ENCODE measurements around the gene INPP4B. TPM values are rescaled to one million over a fixed set of nuclear protein-coding genes. Genes with fewer than 3 reads are reported as not detected.

INPP4B gene
- total and polyA plus RNA-seq, 7 experiments from 2014 or later = 52.8 to 77.5 (median 64.2) TPM

- intact Hi-C loops (cut with micrococcal nuclease) = no loop called here
- DNase-seq = no peak
- H3K4me3 Mint-ChIP-seq = no peak overlapping the region
- no peaks in the 10 kb centered on the region for H3K9me3 Mint-ChIP-seq
- H3K36me3 Mint-ChIP-seq = no peaks in the 10 kb centered on the region
- H3K27ac Mint-ChIP-seq = no peak overlapping the region
- Histone ChIP-seq H3K36me3 (ENCODE audit: control insufficient read depth in 2 of 3, insufficient read depth in 3 of 3, low read length in 3 of 3) (peaks cover 0 to 11% (median 0%) of the 10 kb centered on the region in 3 experiments), H3K4me3 (ENCODE audit: low read length) (no peak overlapping the region), H3K4me1 (ENCODE audit: control insufficient read depth in 2 of 2, insufficient read depth in 2 of 2, low read length in 2 of 2) (peaks cover 0 to 7% of the 10 kb centered on the region in 2 donors), H3K27ac (ENCODE audit: low read depth, low read length) (no peak overlapping the region), H3K9me3 (ENCODE audit: control insufficient read depth in 2 of 3, low read length in 3 of 3) (no peaks in the 10 kb centered on the region), H3K27me3 (ENCODE audit: control insufficient read depth in 2 of 2, insufficient read depth in 2 of 2, low read length in 2 of 2) (peaks cover 0 to 4% of the 10 kb centered on the region in 2 donors)
- ChIA-PET CTCF (interaction anchor here (0.6 to 0.7 kb wide), 2 partner anchors 630 to 1544 kb away, joined by 3 read pairs; no protein-coding TSS in a partner anchor), POLR2A (no interaction called here)
- no peak for ATAC-seq
- H3K4me1 Mint-ChIP-seq = peaks cover 0 to 12% (median 0%) of the 10 kb centered on the region in 7 donors
- H3K27me3 Mint-ChIP-seq = peaks cover 5 to 31% (median 22%) of the 10 kb centered on the region in 5 donors
Observed at GRCh38 chr4:142850478-142850877, 4.4 kb upstream of the INPP4B start.

- POLR2A ChIA-PET = interaction anchor here (0.6 kb wide), 1 partner anchor 127 kb away, joined by 4 read pairs; no protein-coding TSS in a partner anchor
- DNase-seq (peak; percentile 39 to 81 (median 75)), ATAC-seq (peak; percentile 89)
- Histone ChIP-seq H3K27me3 (ENCODE audit: control insufficient read depth in 2 of 2, insufficient read depth in 2 of 2, low read length in 2 of 2) (peaks cover 0 to 4% of the 10 kb centered on the region in 2 donors), H3K4me1 (ENCODE audit: control insufficient read depth in 2 of 2, insufficient read depth in 2 of 2, low read length in 2 of 2) (peaks cover 5 to 7% of the 10 kb centered on the region in 2 donors), H3K9me3 (ENCODE audit: control insufficient read depth in 2 of 3, low read length in 3 of 3) (no peaks in the 10 kb centered on the region), H3K36me3 (ENCODE audit: control insufficient read depth in 2 of 3, insufficient read depth in 3 of 3, low read length in 3 of 3) (peaks cover 0 to 11% (median 0%) of the 10 kb centered on the region in 3 experiments), H3K27ac (ENCODE audit: low read depth, low read length) (peak overlapping the region; percentile 54), H3K4me3 (ENCODE audit: low read length) (peak overlapping the region; percentile 86)
- no peaks in the 10 kb centered on the region for H3K36me3 Mint-ChIP-seq
- peaks cover 10 to 28% (median 16%) of the 10 kb centered on the region in 7 donors for H3K4me1 Mint-ChIP-seq
- CTCF ChIA-PET = interaction anchor here (0.6 to 2.3 kb wide), 8 partner anchors 564 to 1540 kb away, joined by 3 to 8 read pairs (median 4); no protein-coding TSS in a partner anchor
- peaks cover 5 to 26% (median 22%) of the 10 kb centered on the region in 5 donors for H3K27me3 Mint-ChIP-seq
- H3K9me3 Mint-ChIP-seq = no peaks in the 10 kb centered on the region
- intact Hi-C loops (cut with micrococcal nuclease) = loop anchor here (1.0 to 10.0 kb wide), 18 partner anchors 126 to 1986 kb away; partner anchors contain the start of genes IL15 (in 2 of the 2), ZNF330 (in 2 of the 2), SMARCA5 (in 1 of the 2) and USP38 (in 1 of the 2)
- H3K27ac Mint-ChIP-seq = peak overlapping the region in 5 of 9 donors; percentile 26 to 76 (median 56)
- peak overlapping the region; percentile 85 to 94 (median 92) for H3K4me3 Mint-ChIP-seq
Observed at GRCh38 chr4:142846729-142847596, 862 bp upstream of the INPP4B start.

GRCh38 chr4:142845293-142846107 is 601 bp downstream of the INPP4B start:
- Mint-ChIP-seq H3K27me3 (peaks cover 5 to 26% (median 22%) of the 10 kb centered on the region in 5 donors), H3K4me3 (peak overlapping the region; percentile 85 to 94 (median 92)), H3K36me3 (no peaks in the 10 kb centered on the region), H3K9me3 (no peaks in the 10 kb centered on the region), H3K4me1 (peaks cover 10 to 31% (median 17%) of the 10 kb centered on the region in 7 donors), H3K27ac (peak overlapping the region in 8 of 9 donors; percentile 22 to 75 (median 52))
- ChIA-PET CTCF (interaction anchor here (0.6 to 1.4 kb wide), 9 partner anchors 100 to 723 kb away, joined by 3 to 7 read pairs (median 3); no protein-coding TSS in a partner anchor), POLR2A (interaction anchor here (1.6 kb wide), 1 partner anchor 10 kb away, joined by 5 read pairs; no protein-coding TSS in a partner anchor)
- intact Hi-C loops (cut with micrococcal nuclease) = loop anchor here (1.0 to 10.0 kb wide), 13 partner anchors 125 to 1985 kb away; partner anchors contain the start of genes IL15 (in 2 of the 2), ZNF330 (in 2 of the 2), SMARCA5 (in 1 of the 2) and USP38 (in 1 of the 2)
- H3K4me1 ChIP-seq (ENCODE audit: control insufficient read depth in 2 of 2, insufficient read depth in 2 of 2, low read length in 2 of 2) = peaks cover 5 to 7% of the 10 kb centered on the region in 2 donors
- peaks cover 0 to 4% of the 10 kb centered on the region in 2 donors for H3K27me3 ChIP-seq (ENCODE audit: control insufficient read depth in 2 of 2, insufficient read depth in 2 of 2, low read length in 2 of 2)
- H3K36me3 ChIP-seq (ENCODE audit: control insufficient read depth in 2 of 3, insufficient read depth in 3 of 3, low read length in 3 of 3) = peaks cover 0 to 11% (median 0%) of the 10 kb centered on the region in 3 experiments
- peak overlapping the region; percentile 54 for H3K27ac ChIP-seq (ENCODE audit: low read depth, low read length)
- ATAC-seq (peak; percentile 6), DNase-seq (peak in 6 of 9 donors; percentile 4 to 31 (median 10))
- H3K9me3 ChIP-seq (ENCODE audit: control insufficient read depth in 2 of 3, low read length in 3 of 3) = no peaks in the 10 kb centered on the region
- H3K4me3 ChIP-seq (ENCODE audit: low read length) = peak overlapping the region; percentile 86

GRCh38 chr4:142844782-142845181 is 1.3 kb downstream of the INPP4B start:
- ChIA-PET POLR2A (interaction anchor here (1.6 kb wide), 1 partner anchor 11 kb away, joined by 5 read pairs; no protein-coding TSS in a partner anchor), CTCF (interaction anchor here (1.0 kb wide), 1 partner anchor 718 kb away, joined by 3 read pairs; no protein-coding TSS in a partner anchor)
- Mint-ChIP-seq H3K4me1 (peaks cover 10 to 31% (median 18%) of the 10 kb centered on the region in 7 donors), H3K36me3 (no peaks in the 10 kb centered on the region), H3K27me3 (peaks cover under 1 to 26% (median 22%) of the 10 kb centered on the region in 5 donors), H3K9me3 (no peaks in the 10 kb centered on the region), H3K4me3 (peak overlapping the region; percentile 85 to 94 (median 92)), H3K27ac (peak overlapping the region in 4 of 9 donors; percentile 26 to 52 (median 29))
- intact Hi-C loops (cut with micrococcal nuclease) = loop anchor here (5.0 to 10.0 kb wide), 6 partner anchors 343 to 1622 kb away; partner anchors contain the start of genes IL15 (in 2 of the 2), SMARCA5 (in 1 of the 2) and ZNF330 (in 1 of the 2)
- Histone ChIP-seq H3K27ac (ENCODE audit: low read depth, low read length) (no peak overlapping the region), H3K9me3 (ENCODE audit: control insufficient read depth in 2 of 3, low read length in 3 of 3) (no peaks in the 10 kb centered on the region), H3K27me3 (ENCODE audit: control insufficient read depth in 2 of 2, insufficient read depth in 2 of 2, low read length in 2 of 2) (peaks cover 0 to 4% of the 10 kb centered on the region in 2 donors), H3K4me3 (ENCODE audit: low read length) (no peak overlapping the region), H3K4me1 (ENCODE audit: control insufficient read depth in 2 of 2, insufficient read depth in 2 of 2, low read length in 2 of 2) (peaks cover 5 to 7% of the 10 kb centered on the region in 2 donors), H3K36me3 (ENCODE audit: control insufficient read depth in 2 of 3, insufficient read depth in 3 of 3, low read length in 3 of 3) (peaks cover 0 to 11% (median 0%) of the 10 kb centered on the region in 3 experiments)
- ATAC-seq (no peak), DNase-seq (no peak)

GRCh38 chr4:142840516-142841123 is 5.5 kb downstream of the INPP4B start:
- intact Hi-C loops (cut with micrococcal nuclease) = loop anchor here (1.0 to 10.0 kb wide), 6 partner anchors 408 to 713 kb away; partner anchors contain the start of gene SMARCA5 (in 1 of the 2)
- Mint-ChIP-seq H3K36me3 (no peaks in the 10 kb centered on the region), H3K4me1 (peaks cover 6 to 27% (median 18%) of the 10 kb centered on the region in 7 donors), H3K9me3 (no peaks in the 10 kb centered on the region), H3K27ac (no peak overlapping the region), H3K4me3 (no peak overlapping the region), H3K27me3 (peaks cover 0 to 8% (median 0%) of the 10 kb centered on the region in 5 donors)
- POLR2A ChIA-PET = interaction anchor here (0.5 kb wide), 1 partner anchor 136 kb away, joined by 3 read pairs; no protein-coding TSS in a partner anchor
- no peaks in the 10 kb centered on the region for H3K27me3 ChIP-seq (ENCODE audit: control insufficient read depth in 2 of 2, insufficient read depth in 2 of 2, low read length in 2 of 2)
- H3K27ac ChIP-seq (ENCODE audit: low read depth, low read length) = no peak overlapping the region
- H3K36me3 ChIP-seq (ENCODE audit: control insufficient read depth in 2 of 3, insufficient read depth in 3 of 3, low read length in 3 of 3) = no peaks in the 10 kb centered on the region
- DNase-seq = peak in 5 of 9 donors; percentile 20 to 46 (median 35)
- peak; percentile 37 for ATAC-seq
- peaks cover 0 to 5% of the 10 kb centered on the region in 2 donors for H3K4me1 ChIP-seq (ENCODE audit: control insufficient read depth in 2 of 2, insufficient read depth in 2 of 2, low read length in 2 of 2)
- H3K4me3 ChIP-seq (ENCODE audit: low read length) = no peak overlapping the region
- no peaks in the 10 kb centered on the region for H3K9me3 ChIP-seq (ENCODE audit: control insufficient read depth in 2 of 3, low read length in 3 of 3)
- CTCF ChIA-PET = interaction anchor here (0.9 to 2.0 kb wide), 7 partner anchors 9 to 712 kb away, joined by 3 to 11 read pairs (median 4); no protein-coding TSS in a partner anchor
